ENCODE data around the gene RETREG1.
A peak's percentile ranks its signal among the peaks of the same experiment; 100 is the strongest.
"Not testable (repeated sequence)": the region's sequence is repeated elsewhere in the genome, so short reads cannot be mapped to it uniquely, and the experiment has no call there.

The RETREG1 gene

DNA sequence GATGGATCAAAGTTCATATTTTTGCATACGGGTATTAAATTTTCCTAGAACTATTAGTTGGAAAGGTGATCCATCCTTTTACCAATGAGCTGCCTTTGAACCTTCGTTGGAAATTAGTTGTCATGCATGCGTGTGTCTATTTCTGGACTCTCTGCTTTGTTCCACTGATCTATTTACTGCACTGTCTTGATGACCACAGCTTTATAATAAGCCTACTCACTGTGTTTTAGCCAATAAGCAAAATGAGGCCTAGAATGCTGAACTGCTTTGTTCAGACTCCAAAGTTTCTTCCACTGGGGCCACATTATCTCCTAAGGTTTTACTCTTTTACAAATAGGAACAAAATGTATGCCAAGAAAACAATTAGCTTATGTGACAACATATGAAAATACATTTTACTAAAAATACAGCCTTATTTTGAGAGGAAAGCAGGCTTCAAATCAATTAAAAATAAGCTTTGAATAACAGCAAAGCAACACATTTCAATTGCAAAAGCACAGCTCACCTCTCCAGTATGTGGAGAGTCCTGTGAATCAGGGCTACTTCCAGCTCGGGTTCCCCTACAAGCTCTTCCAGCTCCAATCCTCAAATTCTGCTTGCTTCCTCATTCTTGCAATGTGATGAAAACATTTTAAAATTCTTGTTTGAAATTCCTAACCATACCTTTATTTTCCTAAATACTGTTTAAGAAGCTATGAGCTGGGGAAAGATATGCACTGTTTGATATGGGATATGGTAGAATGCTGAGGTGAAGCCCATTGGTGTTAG is 72.0 kb downstream of the RETREG1 start:
- peak; percentile 65 for DNase-seq (ENCODE audit: low read depth)
- no peak overlapping the region for H3K4me3 ChIP-seq (ENCODE audit: low read length)
- TF ChIP-seq, protein P1, sequence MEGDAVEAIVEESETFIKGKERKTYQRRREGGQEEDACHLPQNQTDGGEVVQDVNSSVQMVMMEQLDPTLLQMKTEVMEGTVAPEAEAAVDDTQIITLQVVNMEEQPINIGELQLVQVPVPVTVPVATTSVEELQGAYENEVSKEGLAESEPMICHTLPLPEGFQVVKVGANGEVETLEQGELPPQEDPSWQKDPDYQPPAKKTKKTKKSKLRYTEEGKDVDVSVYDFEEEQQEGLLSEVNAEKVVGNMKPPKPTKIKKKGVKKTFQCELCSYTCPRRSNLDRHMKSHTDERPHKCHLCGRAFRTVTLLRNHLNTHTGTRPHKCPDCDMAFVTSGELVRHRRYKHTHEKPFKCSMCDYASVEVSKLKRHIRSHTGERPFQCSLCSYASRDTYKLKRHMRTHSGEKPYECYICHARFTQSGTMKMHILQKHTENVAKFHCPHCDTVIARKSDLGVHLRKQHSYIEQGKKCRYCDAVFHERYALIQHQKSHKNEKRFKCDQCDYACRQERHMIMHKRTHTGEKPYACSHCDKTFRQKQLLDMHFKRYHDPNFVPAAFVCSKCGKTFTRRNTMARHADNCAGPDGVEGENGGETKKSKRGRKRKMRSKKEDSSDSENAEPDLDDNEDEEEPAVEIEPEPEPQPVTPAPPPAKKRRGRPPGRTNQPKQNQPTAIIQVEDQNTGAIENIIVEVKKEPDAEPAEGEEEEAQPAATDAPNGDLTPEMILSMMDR (IDR thresholded peaks at IDR 0.05; ENCODE audit: insufficient read depth, low read depth, low read length, missing control alignments): no peak

DNA sequence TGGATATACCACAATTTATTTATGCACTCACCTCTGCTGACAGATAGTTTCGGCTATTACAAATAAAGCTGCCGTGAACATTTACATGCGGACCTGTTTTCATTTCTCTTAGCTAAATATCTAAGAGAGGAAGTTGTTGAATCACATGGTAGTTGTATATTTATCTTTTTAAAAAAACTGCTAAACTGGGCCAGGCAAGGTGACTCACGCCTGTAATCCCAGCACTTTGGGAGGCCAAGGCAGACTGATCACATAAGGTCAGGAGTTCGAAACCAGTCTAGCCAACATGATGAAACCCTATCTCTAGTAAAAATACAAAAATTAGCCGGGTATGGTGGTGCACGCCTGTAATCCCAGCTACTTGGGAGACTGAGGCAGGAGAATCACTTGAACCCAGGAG is 73.6 kb downstream of the RETREG1 start:
- H3K4me3 ChIP-seq (ENCODE audit: low read length); DNase-seq (ENCODE audit: low read depth): not testable (repeated sequence)

DNA sequence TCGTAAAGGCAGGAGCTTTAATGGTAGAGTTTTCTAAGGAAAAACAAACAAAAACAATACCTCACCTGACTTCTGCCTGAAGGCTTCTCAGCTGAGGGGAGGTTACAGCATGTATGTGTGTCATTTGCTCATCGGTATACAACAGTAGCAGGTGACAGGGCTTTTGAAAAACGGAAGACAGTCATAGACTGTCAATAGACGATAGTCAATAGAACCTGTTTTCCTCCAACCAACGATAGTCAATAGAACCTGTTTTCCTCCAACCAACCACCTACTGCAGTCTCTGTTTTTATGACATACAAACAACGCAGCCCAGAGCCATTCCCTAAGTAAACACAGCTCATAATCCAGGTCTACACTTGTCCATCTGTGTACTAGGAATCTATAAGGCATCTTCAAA is 74.6 kb downstream of the RETREG1 start:
- TF ChIP-seq, protein P1 (IDR thresholded peaks at IDR 0.05; ENCODE audit: insufficient read depth, low read depth, low read length, missing control alignments): no peak
- peak; percentile 30 for DNase-seq (ENCODE audit: low read depth)
- no peak overlapping the region for H3K4me3 ChIP-seq (ENCODE audit: low read length)

DNA sequence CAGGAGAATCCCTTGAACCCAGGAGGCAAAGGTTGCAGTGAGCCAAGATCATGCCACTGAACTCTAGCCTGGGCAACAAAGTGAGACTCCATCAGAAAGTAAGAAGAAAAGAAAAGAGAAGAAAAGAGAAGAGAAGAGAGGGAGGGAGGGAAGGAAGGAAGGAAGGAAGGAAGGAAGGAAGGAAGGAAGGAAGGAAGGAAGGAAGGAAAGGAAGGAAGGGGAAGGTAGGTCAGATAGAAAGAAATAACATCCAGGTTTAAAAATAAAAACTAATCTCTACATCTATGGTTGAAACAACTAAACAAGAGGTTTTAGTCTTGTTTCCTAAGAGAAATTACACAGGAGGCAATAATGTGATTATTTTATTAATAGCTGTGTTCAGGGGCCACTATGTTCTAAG is 75.2 kb downstream of the RETREG1 start:
- H3K4me3 ChIP-seq (ENCODE audit: low read length); DNase-seq (ENCODE audit: low read depth): not testable (repeated sequence)

DNA sequence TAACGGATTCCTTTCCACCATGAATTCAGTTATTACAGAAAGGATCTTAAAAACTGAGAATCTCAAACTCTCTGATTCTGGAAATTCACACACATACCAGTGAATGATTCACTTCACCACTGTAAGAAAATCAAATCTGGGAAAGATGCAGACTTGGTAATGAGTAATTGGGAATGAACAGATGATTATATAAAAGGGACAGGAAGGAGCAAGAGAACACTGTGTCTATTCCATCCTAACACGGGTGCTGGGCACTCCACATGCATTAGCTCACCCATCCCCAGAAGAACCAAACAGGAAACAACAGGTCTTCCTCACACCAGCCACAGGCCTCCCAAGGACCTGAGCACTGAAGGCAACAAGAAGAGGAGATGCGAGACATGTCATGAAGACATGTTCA is 76.4 kb downstream of the RETREG1 start:
- DNase-seq (ENCODE audit: low read depth): peak; percentile 73
- TF ChIP-seq, protein P1 (IDR thresholded peaks at IDR 0.05; ENCODE audit: insufficient read depth, low read depth, low read length, missing control alignments): no peak
- H3K4me3 ChIP-seq (ENCODE audit: low read length): no peak overlapping the region

DNA sequence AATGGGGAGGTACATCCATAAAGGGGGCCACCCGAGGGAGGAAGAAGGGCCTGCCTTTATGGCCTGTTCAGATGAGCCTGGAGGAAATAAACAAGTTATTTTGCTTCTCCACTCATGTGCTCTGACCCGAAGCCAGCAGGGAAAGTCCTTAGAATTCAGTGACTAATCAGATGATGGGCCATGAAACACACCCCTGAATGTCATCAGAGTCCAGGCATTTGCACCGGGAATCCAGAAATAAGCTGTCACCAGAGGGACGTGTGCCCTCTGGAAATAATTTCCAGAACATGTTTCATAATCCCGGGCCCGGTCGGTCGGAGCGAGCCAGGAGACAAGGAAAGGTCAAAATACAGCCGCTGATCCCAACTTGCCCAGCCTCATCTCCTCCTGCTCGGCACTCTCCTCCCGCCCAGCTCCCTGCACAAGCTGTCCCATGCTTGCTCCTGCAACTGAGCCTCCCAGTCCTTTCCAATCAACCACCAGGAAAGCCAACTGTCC is 77.6 kb downstream of the RETREG1 start:
- no peak overlapping the region for H3K4me3 ChIP-seq (ENCODE audit: low read length)
- peak; percentile 91 for DNase-seq (ENCODE audit: low read depth)
- TF ChIP-seq, protein P1 (IDR thresholded peaks at IDR 0.05; ENCODE audit: insufficient read depth, low read depth, low read length, missing control alignments): no peak

DNA sequence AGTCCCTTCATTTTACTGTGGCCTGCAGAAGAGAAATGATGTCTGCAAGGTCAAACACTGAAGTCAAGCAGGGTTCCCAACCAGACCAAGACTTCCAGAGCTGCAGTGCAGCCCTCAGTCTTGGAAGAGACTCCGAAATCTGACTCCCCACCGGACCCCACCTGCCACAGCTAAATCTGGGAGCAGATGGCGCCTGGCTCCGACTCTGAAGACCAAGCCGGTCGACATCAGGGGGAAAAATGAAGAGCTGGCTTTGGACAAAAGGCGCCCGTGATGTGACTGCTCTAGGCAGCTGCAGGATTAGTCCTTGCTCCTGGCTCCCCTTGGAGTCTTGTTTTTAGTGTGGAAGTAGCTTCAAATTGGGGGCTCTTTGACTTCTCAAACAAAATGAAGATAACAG is 78.8 kb downstream of the RETREG1 start:
- TF ChIP-seq, protein P1 (IDR thresholded peaks at IDR 0.05; ENCODE audit: insufficient read depth, low read depth, low read length, missing control alignments): no peak
- no peak overlapping the region for H3K4me3 ChIP-seq (ENCODE audit: low read length)
- no peak for DNase-seq (ENCODE audit: low read depth)

DNA sequence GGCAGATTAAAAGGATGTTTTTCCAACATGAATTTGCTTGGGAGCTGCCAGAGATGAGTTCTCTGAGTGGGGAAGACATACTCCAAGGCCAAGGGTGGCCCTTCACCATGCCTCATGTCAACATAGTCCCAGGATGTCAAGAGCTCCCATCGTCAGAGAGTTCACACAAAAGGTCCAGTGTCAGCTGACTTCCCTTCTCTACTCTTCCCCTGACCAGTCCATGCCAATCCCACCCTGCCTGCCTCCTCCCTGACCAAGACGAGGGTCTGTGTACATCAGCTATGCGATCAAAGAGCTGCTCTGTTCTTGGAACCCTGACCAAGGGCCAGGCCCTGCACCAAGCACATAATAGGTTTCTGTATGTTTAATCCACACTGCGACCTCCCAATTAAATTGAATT is 80.0 kb downstream of the RETREG1 start:
- TF ChIP-seq, protein P1 (IDR thresholded peaks at IDR 0.05; ENCODE audit: insufficient read depth, low read depth, low read length, missing control alignments): no peak
- no peak overlapping the region for H3K4me3 ChIP-seq (ENCODE audit: low read length)
- DNase-seq (ENCODE audit: low read depth): no peak

Measured in epithelial cell of esophagus (primary cell).